WI38 (cell line): ENCODE data around the gene AAK1.

Experiments
- H3K4me3 ChIP-seq: 2 replicates; pipeline ENCODE4 v1.5.1; 2011; ENCODE audit warnings: low read depth, mild to moderate bottlenecking, control low read depth, low read length
- TF ChIP-seq, protein P1 (sequence below): IDR thresholded peaks from 2 replicates; pipeline ENCODE4 v1.5.1; 2012; ENCODE audit warnings: low read depth, mild to moderate bottlenecking, control low read depth, low read length

AAK1 gene

DNA sequence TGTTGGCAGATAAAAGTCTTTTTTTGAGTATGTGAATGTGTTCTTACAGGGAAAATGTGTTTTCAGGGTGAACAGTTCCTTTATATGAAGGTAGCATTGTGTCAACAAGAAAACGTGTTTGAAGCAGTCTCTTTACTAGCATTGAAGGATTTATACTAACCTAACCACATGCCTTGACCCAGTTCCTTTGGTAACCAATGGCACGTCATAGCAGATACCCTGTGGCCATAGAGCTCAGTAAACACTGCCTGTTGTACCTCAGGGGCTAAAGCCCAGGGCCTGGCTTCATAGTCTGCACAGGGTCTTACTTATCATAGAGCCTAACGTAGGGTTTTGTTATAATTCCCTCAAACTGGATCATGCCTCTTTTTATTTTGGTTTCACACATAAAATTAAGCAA is 174.2 kb downstream of the AAK1 start:
- H3K4me3 ChIP-seq = no peak overlapping the region
- TF ChIP-seq, protein P1, sequence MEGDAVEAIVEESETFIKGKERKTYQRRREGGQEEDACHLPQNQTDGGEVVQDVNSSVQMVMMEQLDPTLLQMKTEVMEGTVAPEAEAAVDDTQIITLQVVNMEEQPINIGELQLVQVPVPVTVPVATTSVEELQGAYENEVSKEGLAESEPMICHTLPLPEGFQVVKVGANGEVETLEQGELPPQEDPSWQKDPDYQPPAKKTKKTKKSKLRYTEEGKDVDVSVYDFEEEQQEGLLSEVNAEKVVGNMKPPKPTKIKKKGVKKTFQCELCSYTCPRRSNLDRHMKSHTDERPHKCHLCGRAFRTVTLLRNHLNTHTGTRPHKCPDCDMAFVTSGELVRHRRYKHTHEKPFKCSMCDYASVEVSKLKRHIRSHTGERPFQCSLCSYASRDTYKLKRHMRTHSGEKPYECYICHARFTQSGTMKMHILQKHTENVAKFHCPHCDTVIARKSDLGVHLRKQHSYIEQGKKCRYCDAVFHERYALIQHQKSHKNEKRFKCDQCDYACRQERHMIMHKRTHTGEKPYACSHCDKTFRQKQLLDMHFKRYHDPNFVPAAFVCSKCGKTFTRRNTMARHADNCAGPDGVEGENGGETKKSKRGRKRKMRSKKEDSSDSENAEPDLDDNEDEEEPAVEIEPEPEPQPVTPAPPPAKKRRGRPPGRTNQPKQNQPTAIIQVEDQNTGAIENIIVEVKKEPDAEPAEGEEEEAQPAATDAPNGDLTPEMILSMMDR = no peak

DNA sequence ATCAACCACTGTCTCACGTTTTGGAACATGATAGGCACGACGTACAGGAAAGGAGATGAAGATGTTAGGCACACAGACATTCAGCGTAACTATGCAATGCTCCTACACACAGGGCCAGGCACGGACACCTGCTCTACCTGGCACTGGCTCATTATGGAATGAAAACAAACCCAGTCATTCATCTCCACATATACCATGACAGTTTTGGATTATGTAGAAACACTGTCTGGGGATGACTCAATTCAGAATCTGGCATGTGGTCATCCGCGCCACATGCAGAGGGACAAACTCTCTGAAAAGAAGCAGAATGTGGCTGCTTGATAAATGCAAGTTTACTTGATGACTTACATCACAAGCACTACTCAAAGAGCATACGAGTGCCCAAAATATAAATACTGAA is 176.8 kb downstream of the AAK1 start:
- TF ChIP-seq, protein P1 = no peak
- H3K4me3 ChIP-seq = no peak overlapping the region

DNA sequence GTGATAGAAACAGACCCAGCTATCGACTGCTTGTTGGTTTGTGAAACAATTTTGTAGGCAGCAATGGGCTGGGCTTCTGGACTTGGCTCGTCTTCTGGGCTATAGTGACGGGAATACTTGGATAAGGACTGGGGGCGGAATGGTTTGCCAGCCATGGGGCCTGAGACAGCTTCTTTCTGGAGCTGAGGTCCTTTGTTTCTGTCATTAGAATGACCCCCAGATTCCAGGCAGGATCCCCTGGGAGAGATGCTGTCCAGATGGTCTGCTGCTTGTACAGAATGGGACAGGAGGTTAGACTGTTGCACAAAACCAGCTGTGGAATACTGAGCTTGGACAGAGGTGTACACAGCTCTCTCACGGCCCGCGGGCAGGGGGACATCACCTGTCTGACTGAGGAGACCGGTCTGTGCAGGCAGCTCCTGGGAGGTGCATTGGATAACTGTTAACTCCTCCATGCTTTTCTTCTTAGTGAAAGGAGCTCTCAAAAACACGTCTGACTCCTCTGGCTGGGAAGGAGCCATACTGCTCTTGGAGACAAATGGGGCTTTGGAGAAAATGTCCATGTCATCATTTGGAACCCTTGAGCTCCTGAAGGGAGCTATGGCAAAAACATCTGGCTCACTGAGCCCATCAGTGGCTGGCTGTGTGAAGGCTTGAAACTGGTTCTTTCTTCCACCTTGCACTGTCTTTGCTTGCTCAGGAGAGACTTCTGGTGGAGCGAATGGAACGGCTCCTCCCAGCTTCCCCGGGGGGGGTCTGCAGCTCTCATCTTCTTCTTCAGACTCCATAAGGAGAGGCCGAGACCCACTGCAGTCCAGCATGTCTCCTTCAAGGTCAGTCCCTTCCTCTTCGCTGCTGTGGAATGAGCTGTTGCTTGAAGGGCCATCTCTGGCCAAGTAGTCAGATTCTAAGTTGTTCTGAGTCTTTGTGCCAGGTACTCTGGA is 177.8 kb downstream of the AAK1 start:
- TF ChIP-seq, protein P1 = no peak
- H3K4me3 ChIP-seq = no peak overlapping the region

DNA sequence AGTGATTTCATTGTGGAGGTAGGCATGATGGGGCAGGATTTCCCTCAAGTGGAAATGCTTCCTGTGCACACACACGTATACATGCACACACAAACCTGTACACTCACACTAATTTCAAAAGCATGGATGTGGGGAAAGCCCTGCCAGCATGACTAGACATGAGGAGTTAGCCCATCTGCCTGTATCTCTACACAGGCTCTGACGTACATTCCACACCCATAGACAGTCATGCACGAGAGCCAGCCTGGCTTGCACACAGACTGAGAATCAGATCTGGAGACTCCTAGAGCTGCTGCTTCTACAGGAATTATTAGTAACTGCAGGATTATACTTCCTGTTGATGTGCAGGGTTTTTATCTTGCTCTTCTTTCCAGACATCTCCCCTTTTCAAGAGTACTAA is 179.0 kb downstream of the AAK1 start:
- TF ChIP-seq, protein P1 = no peak
- H3K4me3 ChIP-seq = no peak overlapping the region

DNA sequence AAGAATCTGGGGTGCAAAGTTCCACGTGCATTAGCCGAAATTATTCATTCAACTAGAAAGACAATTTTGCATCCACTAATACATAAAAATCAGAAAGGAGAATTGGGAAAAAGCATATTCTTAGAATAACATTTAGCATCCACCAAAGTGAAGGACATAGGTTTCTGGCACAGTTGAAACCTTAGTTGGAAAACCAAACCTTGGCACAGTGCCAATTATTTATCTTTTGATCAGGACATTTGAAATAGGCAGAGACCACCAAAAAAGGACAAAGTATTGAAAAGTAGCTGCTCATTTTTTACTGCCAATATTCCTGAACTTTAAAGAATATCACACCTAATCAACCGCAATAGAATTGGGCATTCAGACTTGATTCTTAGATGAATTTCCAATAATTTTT is 180.8 kb downstream of the AAK1 start:
- no peak overlapping the region for H3K4me3 ChIP-seq
- TF ChIP-seq, protein P1 = no peak

DNA sequence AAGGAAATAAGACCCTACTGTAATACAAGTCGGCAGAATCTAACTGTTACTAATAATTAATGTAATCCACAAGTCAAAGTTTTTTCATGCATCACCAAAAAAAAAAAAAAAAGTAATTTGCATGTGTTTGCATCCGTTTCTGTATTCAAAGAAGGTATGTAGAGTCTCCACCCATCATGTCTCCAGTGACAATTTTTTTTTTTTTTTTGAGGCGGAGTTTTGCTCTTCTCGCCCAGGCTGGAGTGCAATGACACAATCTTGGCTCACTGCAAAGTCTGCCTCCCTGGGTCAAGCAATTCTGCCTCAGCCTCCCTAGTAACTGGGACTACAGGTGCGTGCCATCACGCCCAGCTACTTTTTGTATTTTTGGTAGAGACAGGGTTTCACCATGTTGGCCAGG is 182.1 kb downstream of the AAK1 start:
- no peak overlapping the region for H3K4me3 ChIP-seq
- TF ChIP-seq, protein P1 = no peak

DNA sequence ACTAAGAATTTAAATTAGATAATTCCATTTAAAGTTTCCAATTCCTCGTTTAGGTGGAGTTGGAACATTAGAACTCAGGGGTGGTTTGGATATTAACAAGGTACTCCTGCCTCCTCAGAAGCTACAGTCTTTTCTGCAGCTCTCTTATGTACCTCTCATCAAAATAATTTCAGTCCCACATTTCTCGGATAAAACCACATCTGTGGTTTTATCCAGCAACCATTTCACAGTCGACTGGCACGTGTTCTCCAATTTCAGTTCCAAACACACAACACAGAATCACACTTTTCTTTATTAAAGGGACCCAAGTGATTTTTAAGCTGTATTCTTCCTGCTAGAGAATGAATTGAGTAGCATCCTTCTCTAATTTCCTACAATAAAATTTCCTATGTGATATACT is 183.6 kb downstream of the AAK1 start:
- TF ChIP-seq, protein P1 = no peak

More for the DNA sequence above, 183.6 kb downstream of the AAK1 start:
- H3K4me3 ChIP-seq = no peak overlapping the region
